ENCODE results near the gene HEATR5A.

GRCh38 chr14:31371646-31372045 is 48.7 kb downstream of the HEATR5A start:
- TF ChIP-seq CTCF (IDR thresholded peaks at IDR 0.05) (no peak), POLR2A (IDR thresholded peaks at IDR 0.05) (no peak)

All from right lobe of liver (tissue), 4 donors.